ENCODE measurements around the gene PLA2G4B.

DNA sequence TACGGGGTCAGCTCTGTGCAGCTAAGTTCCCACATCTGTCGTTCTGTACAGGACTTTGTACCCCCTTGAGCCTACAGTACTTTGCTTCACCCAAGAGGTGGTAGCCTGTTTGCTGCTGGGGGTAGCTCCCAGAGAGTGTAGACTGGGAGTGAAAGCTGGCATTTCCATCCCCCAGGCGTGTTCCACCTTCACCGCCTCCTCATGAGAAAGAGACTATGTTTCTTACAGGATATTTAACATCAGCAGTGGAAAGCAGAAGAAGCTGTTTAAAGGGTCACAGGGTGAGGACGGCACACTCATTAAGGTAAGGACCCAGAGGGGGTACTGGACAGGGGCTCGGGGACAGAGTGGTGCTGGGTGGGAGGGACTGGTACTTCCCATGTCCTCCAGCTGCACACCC lies 20.9 kb upstream of the PLA2G4B start:
- no peak for TF ChIP-seq POLR2A (IDR thresholded peaks at IDR 0.05; ENCODE audit: low read length)
- TF ChIP-seq GATA1 (IDR thresholded peaks at IDR 0.05; ENCODE audit: low read depth, low read length): no peak

All from erythroblast (primary cell).